GM12878 (cell line): ENCODE measurements around the gene PCDHGA2. TPM values are rescaled to one million over a fixed set of nuclear protein-coding genes. Genes with fewer than 3 reads are reported as not detected.

Experiments
- ASH2L ChIP-seq: fragments of 300-600, 200-600 bp; sonication (generic); IDR thresholded peaks from 2 replicates; pipeline ENCODE4 v1.6.1; 2017; ENCODE audit warnings: low read depth, mild to moderate bottlenecking, borderline replicate concordance
- BACH1 ChIP-seq: fragments of 450-650 bp; IDR thresholded peaks from 2 replicates; pipeline ENCODE4 v1.6.1; 2017; ENCODE audit warnings: mild to moderate bottlenecking, borderline replicate concordance
- CBX5 ChIP-seq: sonication (generic); IDR thresholded peaks from 2 replicates; pipeline ENCODE4 v1.6.1; 2016; ENCODE audit warnings: low read depth, moderate library complexity, mild to moderate bottlenecking, inconsistent platforms
- EP300 ChIP-seq, 2 experiments: fragments of 150-350 bp in 1 of 2; IDR thresholded peaks; 2 replicates each; pipeline ENCODE4 v1.6.1; 2011 to 2012; ENCODE audit warnings: low read depth in 2 of 2, low read length in 2 of 2, borderline replicate concordance in 1 of 2, improper control_type of control experiment in 1 of 2, inconsistent platforms in 1 of 2; ENCODE audit not compliant: control insufficient read depth in 1 of 2
- EZH2 ChIP-seq: IDR thresholded peaks from 2 replicates; pipeline ENCODE4 v1.6.1; 2012; ENCODE audit warnings: low read depth, mild to moderate bottlenecking, control low read depth, inconsistent platforms, low read length, borderline replicate concordance; ENCODE audit not compliant: control insufficient read depth
- NR2C2 ChIP-seq: IDR thresholded peaks from 2 replicates; pipeline ENCODE4 v1.6.1; 2011; ENCODE audit warnings: borderline replicate concordance, low read depth; ENCODE audit not compliant: control insufficient read depth, insufficient read length
- NRF1 ChIP-seq: conservative IDR thresholded peaks from 2 replicates; pipeline ENCODE4 v1.6.1; 2011; ENCODE audit warnings: mild to moderate bottlenecking, low read depth, low read length, improper control_type of control experiment
- RAD51 ChIP-seq: fragments of 450-650 bp; IDR thresholded peaks from 2 replicates; pipeline ENCODE4 v1.6.1; 2016; ENCODE audit warnings: moderate library complexity, mild to moderate bottlenecking, inconsistent platforms
- RCOR1 ChIP-seq: conservative IDR thresholded peaks from 2 replicates; pipeline ENCODE4 v1.6.1; 2012; ENCODE audit warnings: low read depth, low read length, improper control_type of control experiment
- RELA ChIP-seq: fragments of 450-650 bp; IDR thresholded peaks from 2 replicates; pipeline ENCODE4 v1.8.0; 2014; ENCODE audit warnings: borderline replicate concordance; ENCODE audit not compliant: partially characterized antibody
- SIN3A ChIP-seq: IDR thresholded peaks from 2 replicates; pipeline ENCODE4 v1.6.1; 2012; ENCODE audit warnings: low read depth, low read length, improper control_type of control experiment
- SMC3 ChIP-seq: IDR thresholded peaks from 2 replicates; pipeline ENCODE4 v1.6.1; 2011; ENCODE audit warnings: low read length, improper control_type of control experiment, borderline replicate concordance
- WRNIP1 ChIP-seq: IDR thresholded peaks from 2 replicates; pipeline ENCODE4 v1.6.1; 2011; ENCODE audit warnings: low read depth, low read length, improper control_type of control experiment, borderline replicate concordance
- ZBTB40 ChIP-seq: fragments of 450-650 bp; IDR thresholded peaks from 2 replicates; pipeline ENCODE4 v1.6.1; 2016; ENCODE audit warnings: mild to moderate bottlenecking, moderate library complexity, borderline replicate concordance
- ZNF217 ChIP-seq: fragments of 450-650 bp; IDR thresholded peaks from 2 replicates; pipeline ENCODE4 v1.6.1; 2017; ENCODE audit warnings: antibody characterized with exemption, mild to moderate bottlenecking
- ZNF384 ChIP-seq: IDR thresholded peaks from 2 replicates; pipeline ENCODE4 v1.6.1; 2012; ENCODE audit warnings: low read depth, mild to moderate bottlenecking, low read length, improper control_type of control experiment, borderline replicate concordance
- polyA plus RNA-seq, 11 experiments: library from polyadenylated mRNA; depleted of rRNA in 4 of 11; unstranded in 6 of 11; stranded (reverse) in 5 of 11; fragments of >200 nt; fragmentation: Nextera tagmentation in 4 of 11; fragmentation: Illumina TruSeq in 1 of 11; extraction: Ambion mirVana in 4 of 11; extraction: Trizol in 1 of 11; gene quantifications; 1 replicate in 1 of 11; 2 replicates in 10 of 11; pipeline versions ENCODE4 v1.2.1 to v1.2.3, GENCODE V29; 2011 to 2016; ENCODE audit warnings: inconsistent platforms in 2 of 11, missing spikeins in 2 of 11, low read depth in 1 of 11
- total RNA-seq, 4 experiments: library from RNA; depleted of rRNA in 3 of 4; stranded (reverse); fragments of >200 nt in 3 of 4; fragmentation: Illumina TruSeq in 1 of 4; extraction: Trizol in 1 of 4; gene quantifications; 2 replicates each; pipeline versions ENCODE4 v1.2.1 to v1.2.3, GENCODE V29; 2013 to 2021
- TF ChIP-seq, protein P1 (sequence below): IDR thresholded peaks from 2 replicates; pipeline ENCODE4 v1.6.1; 2012; ENCODE audit warnings: improper control_type of control experiment, low read depth, low read length; ENCODE audit not compliant: insufficient replicate concordance

Gene PCDHGA2
- total and polyA plus RNA-seq, 10 of the 15 experiments (the other 5 are each of a cell fraction or from before 2014, with no cell fraction given): 0.03 to 0.11 (median 0.05) TPM; not detected in 4

DNA sequence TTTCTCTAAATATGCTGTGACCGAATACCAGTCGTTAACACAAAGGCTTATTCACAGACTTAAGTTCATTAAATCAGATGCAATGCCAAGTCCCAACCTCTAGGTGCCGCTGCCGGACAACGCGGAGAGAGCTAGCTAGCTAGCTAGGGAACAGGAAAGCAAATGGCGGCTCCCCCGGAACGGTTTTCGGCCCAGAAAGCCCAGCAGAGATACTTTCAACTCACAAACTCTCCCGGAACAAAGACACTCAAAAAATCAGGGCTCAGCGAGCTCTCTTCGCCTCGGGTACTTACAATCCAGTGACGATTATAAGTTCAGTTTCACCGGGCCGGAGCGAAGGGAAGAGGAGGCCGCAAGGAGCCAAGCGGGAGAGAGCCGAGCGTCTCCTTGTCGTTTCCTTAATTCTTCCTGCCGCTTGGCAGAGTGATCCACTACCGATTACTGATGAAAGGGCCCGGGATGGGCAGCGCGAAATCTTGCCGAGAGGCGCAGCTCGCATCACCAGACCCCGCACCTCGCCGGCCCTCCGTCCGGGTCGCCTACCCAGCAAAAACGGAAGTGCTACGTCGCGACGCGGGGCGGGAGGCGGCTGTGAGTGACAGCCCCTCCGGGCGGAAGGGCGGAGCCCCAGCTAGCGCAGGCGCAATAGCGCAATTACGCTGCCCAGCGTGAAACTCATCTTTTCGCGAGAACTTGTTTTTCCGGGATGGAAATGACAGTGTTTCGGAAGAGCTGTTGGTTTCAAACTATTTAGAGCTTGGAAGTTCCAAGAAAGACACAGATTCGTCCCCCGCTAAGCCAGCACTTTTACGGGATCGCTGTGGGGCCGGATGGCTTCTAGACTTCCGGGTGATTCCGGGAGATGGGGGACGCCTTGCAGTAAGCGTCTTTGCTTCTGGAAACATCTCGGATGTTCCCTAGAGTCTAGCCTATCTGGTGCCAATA, 18.1 kb upstream of the PCDHGA2 start, which contains the start of gene TAF7 (continued):
- no peak for TF ChIP-seq EP300 (IDR thresholded peaks at IDR 0.05; ENCODE audit: borderline replicate concordance in 1 of 2, control insufficient read depth in 1 of 2, low read depth in 2 of 2, low read length in 2 of 2)
- peak; percentile 20; the same call in 1 of the 2 replicates for TF ChIP-seq SMC3
- peak; percentile 66 for TF ChIP-seq ZBTB40
- TF ChIP-seq NRF1: peak; percentile 79
- no peak; the same call in 1 of the 2 replicates for TF ChIP-seq SIN3A
- no peak for TF ChIP-seq ZNF384
- TF ChIP-seq WRNIP1: peak; percentile 82; the same call in 1 of the 2 replicates
- peak; percentile 58; the same call in 1 of the 2 replicates for TF ChIP-seq BACH1
- peak; percentile 97 for TF ChIP-seq CBX5
- TF ChIP-seq RAD51: no peak
- TF ChIP-seq ZNF217: no peak
- no peak for TF ChIP-seq NR2C2
- TF ChIP-seq, protein P1, sequence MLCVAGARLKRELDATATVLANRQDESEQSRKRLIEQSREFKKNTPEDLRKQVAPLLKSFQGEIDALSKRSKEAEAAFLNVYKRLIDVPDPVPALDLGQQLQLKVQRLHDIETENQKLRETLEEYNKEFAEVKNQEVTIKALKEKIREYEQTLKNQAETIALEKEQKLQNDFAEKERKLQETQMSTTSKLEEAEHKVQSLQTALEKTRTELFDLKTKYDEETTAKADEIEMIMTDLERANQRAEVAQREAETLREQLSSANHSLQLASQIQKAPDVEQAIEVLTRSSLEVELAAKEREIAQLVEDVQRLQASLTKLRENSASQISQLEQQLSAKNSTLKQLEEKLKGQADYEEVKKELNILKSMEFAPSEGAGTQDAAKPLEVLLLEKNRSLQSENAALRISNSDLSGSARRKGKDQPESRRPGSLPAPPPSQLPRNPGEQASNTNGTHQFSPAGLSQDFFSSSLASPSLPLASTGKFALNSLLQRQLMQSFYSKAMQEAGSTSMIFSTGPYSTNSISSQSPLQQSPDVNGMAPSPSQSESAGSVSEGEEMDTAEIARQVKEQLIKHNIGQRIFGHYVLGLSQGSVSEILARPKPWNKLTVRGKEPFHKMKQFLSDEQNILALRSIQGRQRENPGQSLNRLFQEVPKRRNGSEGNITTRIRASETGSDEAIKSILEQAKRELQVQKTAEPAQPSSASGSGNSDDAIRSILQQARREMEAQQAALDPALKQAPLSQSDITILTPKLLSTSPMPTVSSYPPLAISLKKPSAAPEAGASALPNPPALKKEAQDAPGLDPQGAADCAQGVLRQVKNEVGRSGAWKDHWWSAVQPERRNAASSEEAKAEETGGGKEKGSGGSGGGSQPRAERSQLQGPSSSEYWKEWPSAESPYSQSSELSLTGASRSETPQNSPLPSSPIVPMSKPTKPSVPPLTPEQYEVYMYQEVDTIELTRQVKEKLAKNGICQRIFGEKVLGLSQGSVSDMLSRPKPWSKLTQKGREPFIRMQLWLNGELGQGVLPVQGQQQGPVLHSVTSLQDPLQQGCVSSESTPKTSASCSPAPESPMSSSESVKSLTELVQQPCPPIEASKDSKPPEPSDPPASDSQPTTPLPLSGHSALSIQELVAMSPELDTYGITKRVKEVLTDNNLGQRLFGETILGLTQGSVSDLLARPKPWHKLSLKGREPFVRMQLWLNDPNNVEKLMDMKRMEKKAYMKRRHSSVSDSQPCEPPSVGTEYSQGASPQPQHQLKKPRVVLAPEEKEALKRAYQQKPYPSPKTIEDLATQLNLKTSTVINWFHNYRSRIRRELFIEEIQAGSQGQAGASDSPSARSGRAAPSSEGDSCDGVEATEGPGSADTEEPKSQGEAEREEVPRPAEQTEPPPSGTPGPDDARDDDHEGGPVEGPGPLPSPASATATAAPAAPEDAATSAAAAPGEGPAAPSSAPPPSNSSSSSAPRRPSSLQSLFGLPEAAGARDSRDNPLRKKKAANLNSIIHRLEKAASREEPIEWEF: no peak
- TF ChIP-seq EZH2: no peak
- TF ChIP-seq RELA: peak; percentile 36
- peak; percentile 74; the same call in 1 of the 2 replicates for TF ChIP-seq ASH2L
- no peak for TF ChIP-seq RCOR1
